Measurements from ENCODE around the gene SPOCK1. TPM values are rescaled to one million over a fixed set of nuclear protein-coding genes. Genes with fewer than 3 reads are reported as not detected.

The SPOCK1 gene
- total and polyA plus RNA-seq, 10 donors, result 0.50 to 17.0 (median 6.6) TPM

DNA sequence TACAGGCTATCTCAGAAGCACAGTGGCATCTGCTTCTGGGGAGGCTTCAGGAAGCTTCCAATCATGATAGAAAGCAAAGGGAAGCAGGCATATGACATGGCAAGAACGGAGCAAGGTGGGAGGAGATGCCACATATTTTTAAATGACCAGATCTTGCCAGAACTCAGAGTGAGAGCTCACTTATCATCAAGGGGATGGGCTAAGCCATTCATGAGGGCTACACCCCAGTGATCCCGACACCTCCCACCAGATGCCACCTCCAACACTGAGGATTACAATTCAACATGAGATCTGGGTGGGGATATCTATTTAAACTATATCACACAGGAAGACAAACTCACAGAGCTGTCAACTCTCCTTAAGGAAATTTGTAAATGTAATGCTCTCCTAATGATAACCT lies 258.8 kb downstream of the SPOCK1 start:
- intact Hi-C loops (cut with DNase I; ENCODE audit: low total_unique reads), result no loop called here
- no peak overlapping the region for H3K4me3 ChIP-seq
- no peak overlapping the region for H3K27ac ChIP-seq
- no peaks in the 10 kb centered on the region for H3K36me3 ChIP-seq
- WGBS, 5 donors, result 63 to 95% (median 74%) methylated on average over 2 of the region's 2 CpGs
- TF ChIP-seq POLR2AphosphoS5 (IDR thresholded peaks at IDR 0.05), result no peak
- TF ChIP-seq POLR2A (IDR thresholded peaks at IDR 0.05), result no peak
- no peak for TF ChIP-seq CTCF (IDR thresholded peaks at IDR 0.05 in 8 of 11, conservative IDR thresholded peaks at IDR 0.05 in 3 of 11)
- H3K4me1 ChIP-seq, result no peaks in the 10 kb centered on the region
- no peaks in the 10 kb centered on the region for H3K9me3 ChIP-seq
- no peak for DNase-seq
- H3K27me3 ChIP-seq (replicated peaks in 1 of 7), result peaks cover 0 to 6% (median 0%) of the 10 kb centered on the region in 7 donors

GRCh38 chr5:137236849-137237507 lies 262.1 kb downstream of the SPOCK1 start:
- Histone ChIP-seq H3K9me3 (no peaks in the 10 kb centered on the region), H3K27me3 (replicated peaks in 1 of 7) (peaks cover 0 to 6% (median 0%) of the 10 kb centered on the region in 7 donors), H3K27ac (no peak overlapping the region), H3K36me3 (no peaks in the 10 kb centered on the region), H3K4me1 (no peaks in the 10 kb centered on the region), H3K4me3 (no peak overlapping the region)
- TF ChIP-seq POLR2AphosphoS5 (IDR thresholded peaks at IDR 0.05), result no peak
- TF ChIP-seq POLR2A (IDR thresholded peaks at IDR 0.05), result no peak
- no peak for TF ChIP-seq CTCF (IDR thresholded peaks at IDR 0.05 in 8 of 11, conservative IDR thresholded peaks at IDR 0.05 in 3 of 11)
- WGBS, 5 donors, result 83 to 97% (median 91%) methylated on average over 5 of the region's 5 CpGs
- DNase-seq, result no peak
- intact Hi-C loops (cut with DNase I; ENCODE audit: low total_unique reads), result no loop called here

GRCh38 chr5:137236252-137236651 lies 262.9 kb downstream of the SPOCK1 start:
- TF ChIP-seq POLR2AphosphoS5 (IDR thresholded peaks at IDR 0.05) (no peak), POLR2A (IDR thresholded peaks at IDR 0.05) (no peak), CTCF (IDR thresholded peaks at IDR 0.05 in 8 of 11, conservative IDR thresholded peaks at IDR 0.05 in 3 of 11) (no peak)
- no peak overlapping the region for H3K4me3 ChIP-seq
- H3K27ac ChIP-seq, result no peak overlapping the region
- 45 to 83% (median 68%) methylated on average over 2 of the region's 2 CpGs for WGBS, 5 donors
- no peaks in the 10 kb centered on the region for H3K9me3 ChIP-seq
- H3K36me3 ChIP-seq, result no peaks in the 10 kb centered on the region
- DNase-seq, result no peak
- peaks cover 0 to 6% (median 0%) of the 10 kb centered on the region in 7 donors for H3K27me3 ChIP-seq (replicated peaks in 1 of 7)
- intact Hi-C loops (cut with DNase I; ENCODE audit: low total_unique reads), result no loop called here
- H3K4me1 ChIP-seq, result no peaks in the 10 kb centered on the region

DNA sequence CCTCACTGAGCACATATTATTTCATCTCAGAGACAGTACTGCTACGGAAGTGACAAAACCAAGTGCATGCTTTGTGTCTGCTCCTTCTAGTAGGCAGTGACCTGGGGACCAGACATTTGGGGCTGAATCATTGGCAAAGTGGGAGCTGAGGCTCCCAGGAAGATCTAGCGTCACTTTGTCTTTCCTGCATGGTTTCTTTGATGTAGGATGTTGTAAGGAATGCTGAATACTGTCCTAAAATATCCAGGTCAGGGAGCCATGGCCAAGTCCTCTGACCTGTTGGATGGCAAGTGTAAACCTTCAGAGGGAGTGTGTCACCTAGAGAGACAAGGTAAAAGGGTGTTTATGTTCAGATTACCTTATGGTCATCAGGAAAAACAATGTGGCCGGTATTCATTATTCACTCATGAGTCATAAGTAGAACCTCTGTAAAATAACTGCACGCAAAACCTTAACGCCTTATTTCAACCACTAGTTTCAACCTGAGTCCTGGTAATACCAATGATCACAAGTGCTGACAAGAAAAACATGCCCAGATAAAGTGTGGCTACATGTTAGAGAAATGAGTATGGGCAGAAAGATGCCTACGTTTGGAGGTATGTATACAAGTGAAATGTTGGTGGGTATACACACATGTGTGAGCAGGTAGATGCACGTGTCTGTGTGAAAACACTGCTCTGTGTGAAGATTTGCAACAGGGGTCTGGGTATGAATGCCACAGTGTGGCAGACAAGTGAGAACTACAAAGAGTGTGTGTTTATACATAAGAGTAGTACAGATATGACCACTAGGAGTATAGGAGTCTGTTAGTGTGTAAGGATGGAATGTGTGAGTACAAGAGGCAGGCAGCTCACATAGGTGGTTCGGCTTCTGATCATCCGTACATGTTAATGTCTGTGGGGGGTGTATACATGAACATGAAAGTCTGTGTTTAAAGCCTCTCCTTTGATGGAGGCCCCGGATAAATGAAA lies 263.9 kb downstream of the SPOCK1 start:
- H3K27ac ChIP-seq, result no peak overlapping the region
- WGBS, 5 donors, result 76 to 92% (median 85%) methylated on average over 10 of the region's 10 CpGs
- no peaks in the 10 kb centered on the region for H3K36me3 ChIP-seq
- TF ChIP-seq POLR2A (IDR thresholded peaks at IDR 0.05) (no peak), POLR2AphosphoS5 (IDR thresholded peaks at IDR 0.05) (no peak), CTCF (IDR thresholded peaks at IDR 0.05 in 8 of 11, conservative IDR thresholded peaks at IDR 0.05 in 3 of 11) (no peak)
- H3K4me3 ChIP-seq, result no peak overlapping the region
- no peak for DNase-seq
- no peaks in the 10 kb centered on the region for H3K9me3 ChIP-seq
- intact Hi-C loops (cut with DNase I; ENCODE audit: low total_unique reads), result no loop called here
- H3K4me1 ChIP-seq, result no peaks in the 10 kb centered on the region
- H3K27me3 ChIP-seq (replicated peaks in 1 of 7), result peaks cover 0 to 6% (median 0%) of the 10 kb centered on the region in 7 donors
